Embryonic facial prominence (tissue), 1 donor: Measurements from ENCODE around the gene IGHMBP2.
"Not testable (repeated sequence)": the region's sequence is repeated elsewhere in the genome, so short reads cannot be mapped to it uniquely, and the experiment has no call there.

Source experiments
- DNase-seq: peaks from one replicate; pipeline ENCODE4 v3.0.0-alpha.2; 2016; ENCODE audit errors: extremely low spot score

The IGHMBP2 gene

GRCh38 chr11:68903288-68904247 is at the start of gene IGHMBP2, which contains the start of gene MRPL21:
TSS of gene IGHMBP2 (plus strand) at chr11:68903891. CDS start at chr11:68903953, 62 bp downstream.
TSS of gene MRPL21 (minus strand) at chr11:68903832. CDS start at chr11:68903810, 22 bp downstream.
- DNase-seq, result peak; percentile 75

GRCh38 chr11:68854273-68854958 is 49.3 kb upstream of the IGHMBP2 start:
- DNase-seq, result no peak

- DNase-seq, result no peak
Observed at GRCh38 chr11:68855205-68855981, 48.3 kb upstream of the IGHMBP2 start.

- not testable (repeated sequence) for DNase-seq
Observed at GRCh38 chr11:68856425-68857030, 47.2 kb upstream of the IGHMBP2 start.

GRCh38 chr11:68857037-68857586 is 46.6 kb upstream of the IGHMBP2 start:
- DNase-seq, result no peak

- no peak for DNase-seq
Observed at GRCh38 chr11:68859123-68859522, 44.6 kb upstream of the IGHMBP2 start.

- no peak for DNase-seq
Observed at GRCh38 chr11:68862421-68862820, 41.3 kb upstream of the IGHMBP2 start.

GRCh38 chr11:68863553-68864265 is 40.0 kb upstream of the IGHMBP2 start:
- no peak for DNase-seq

- DNase-seq, result no peak
Observed at GRCh38 chr11:68865241-68865640, 38.5 kb upstream of the IGHMBP2 start.

- DNase-seq, result no peak
Observed at GRCh38 chr11:68867066-68867465, 36.6 kb upstream of the IGHMBP2 start.

GRCh38 chr11:68868221-68868835 is 35.4 kb upstream of the IGHMBP2 start:
- no peak for DNase-seq

GRCh38 chr11:68870470-68870869 is 33.2 kb upstream of the IGHMBP2 start:
- DNase-seq, result no peak

GRCh38 chr11:68872216-68873003 is 31.3 kb upstream of the IGHMBP2 start:
- no peak for DNase-seq

GRCh38 chr11:68878022-68878421 is 25.7 kb upstream of the IGHMBP2 start:
- no peak for DNase-seq

- no peak for DNase-seq
Observed at GRCh38 chr11:68880851-68881250, 22.8 kb upstream of the IGHMBP2 start.

- DNase-seq, result no peak
Observed at GRCh38 chr11:68881320-68881719, 22.4 kb upstream of the IGHMBP2 start.

- DNase-seq, result no peak
Observed at GRCh38 chr11:68882391-68882790, 21.3 kb upstream of the IGHMBP2 start.

GRCh38 chr11:68884827-68885226 is 18.9 kb upstream of the IGHMBP2 start:
- not testable (repeated sequence) for DNase-seq

GRCh38 chr11:68889948-68890446 is 13.7 kb upstream of the IGHMBP2 start:
- DNase-seq, result peak; percentile 81
